ENCODE data around the gene TOX3.

DNA sequence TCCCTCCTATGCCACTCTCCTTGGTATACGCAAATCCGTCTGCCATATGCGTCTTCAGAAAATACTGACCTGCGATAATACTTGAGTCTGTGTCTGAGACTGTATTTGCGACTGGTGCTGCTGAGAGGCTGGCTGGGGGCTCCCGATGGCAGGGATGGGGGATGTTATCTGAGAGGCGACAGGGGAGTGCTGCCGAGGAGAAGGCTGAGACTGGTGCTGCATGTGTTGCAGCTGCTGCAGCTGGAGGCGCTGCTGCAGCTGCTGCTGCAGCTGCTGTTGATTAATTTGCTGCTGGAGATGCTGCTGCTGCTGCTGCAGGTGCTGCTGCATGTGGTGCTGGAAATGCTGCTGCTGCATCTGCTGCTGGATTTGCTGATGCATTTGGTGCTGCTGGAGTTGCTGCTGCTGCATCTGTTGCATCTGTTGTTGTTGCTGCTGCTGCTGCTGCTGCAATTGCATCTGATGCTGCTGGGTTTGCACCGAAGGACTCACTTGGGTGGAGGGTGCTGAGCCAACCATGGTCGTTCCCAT is 107.7 kb downstream of the TOX3 start:
- TF ChIP-seq ZNF274 (IDR thresholded peaks at IDR 0.05; ENCODE audit: borderline replicate concordance, extremely low read depth, low read length) (no peak), MAFK (IDR thresholded peaks at IDR 0.05; ENCODE audit: low read depth, low read length) (no peak), POLR2A (IDR thresholded peaks at IDR 0.05; ENCODE audit: control extremely low read depth in 1 of 2, low read depth in 2 of 2, low read length in 2 of 2) (no peak)

Measured in H1 (cell line).